ENCODE measurements around the gene CAMTA1.

DNA sequence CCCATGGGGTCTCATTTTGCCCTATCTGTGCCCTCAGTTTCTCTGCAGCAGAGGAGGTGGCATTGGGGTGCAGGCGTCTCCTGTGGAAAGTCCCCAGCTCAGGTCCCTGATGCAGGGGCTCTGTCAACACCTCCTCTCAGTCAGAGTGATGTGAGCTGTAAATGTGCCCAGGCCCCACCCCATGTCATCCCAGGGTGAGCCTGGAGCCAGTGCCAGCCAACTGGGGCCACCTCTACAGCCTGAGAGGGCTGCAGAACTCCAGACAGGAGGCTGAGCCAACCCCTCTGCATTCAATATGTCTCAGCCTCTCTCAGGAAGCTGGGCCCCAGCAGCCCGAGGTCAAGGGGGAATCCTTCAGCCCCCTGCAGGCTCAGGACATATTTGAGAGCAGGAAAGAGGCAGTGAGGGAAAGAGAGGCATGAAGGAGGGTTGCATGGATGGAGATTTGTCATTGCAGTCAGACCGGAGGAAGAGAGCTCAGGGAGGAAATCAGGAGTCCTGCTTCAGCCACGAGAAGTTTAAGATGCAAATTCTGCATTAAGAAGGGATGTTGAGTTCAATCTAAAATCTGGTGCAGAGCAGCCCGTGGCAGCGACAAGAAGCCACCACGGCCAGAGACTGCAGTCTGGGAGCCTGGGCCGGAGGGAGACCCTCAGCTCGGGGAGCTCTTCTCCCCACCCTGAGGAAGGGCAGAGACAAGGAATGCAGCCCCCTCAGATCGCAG lies 697.7 kb downstream of the CAMTA1 start:
- TF ChIP-seq, protein P1, sequence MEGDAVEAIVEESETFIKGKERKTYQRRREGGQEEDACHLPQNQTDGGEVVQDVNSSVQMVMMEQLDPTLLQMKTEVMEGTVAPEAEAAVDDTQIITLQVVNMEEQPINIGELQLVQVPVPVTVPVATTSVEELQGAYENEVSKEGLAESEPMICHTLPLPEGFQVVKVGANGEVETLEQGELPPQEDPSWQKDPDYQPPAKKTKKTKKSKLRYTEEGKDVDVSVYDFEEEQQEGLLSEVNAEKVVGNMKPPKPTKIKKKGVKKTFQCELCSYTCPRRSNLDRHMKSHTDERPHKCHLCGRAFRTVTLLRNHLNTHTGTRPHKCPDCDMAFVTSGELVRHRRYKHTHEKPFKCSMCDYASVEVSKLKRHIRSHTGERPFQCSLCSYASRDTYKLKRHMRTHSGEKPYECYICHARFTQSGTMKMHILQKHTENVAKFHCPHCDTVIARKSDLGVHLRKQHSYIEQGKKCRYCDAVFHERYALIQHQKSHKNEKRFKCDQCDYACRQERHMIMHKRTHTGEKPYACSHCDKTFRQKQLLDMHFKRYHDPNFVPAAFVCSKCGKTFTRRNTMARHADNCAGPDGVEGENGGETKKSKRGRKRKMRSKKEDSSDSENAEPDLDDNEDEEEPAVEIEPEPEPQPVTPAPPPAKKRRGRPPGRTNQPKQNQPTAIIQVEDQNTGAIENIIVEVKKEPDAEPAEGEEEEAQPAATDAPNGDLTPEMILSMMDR (IDR thresholded peaks at IDR 0.05; ENCODE audit: poor library complexity) = no peak
- TF ChIP-seq EZH2 (IDR thresholded peaks at IDR 0.05; ENCODE audit: borderline replicate concordance) (no peak), EZH2phosphoT487 (IDR thresholded peaks at IDR 0.05; ENCODE audit: low read depth, severe bottlenecking, unreplicated experiment) (no peak)

Data from hepatocyte (in vitro differentiated cells).